ENCODE data around the gene C3orf85. TPM values are rescaled to one million over a fixed set of nuclear protein-coding genes. Genes with fewer than 3 reads are reported as not detected.

C3orf85 gene
- total and polyA plus RNA-seq, 2 experiments from 2014 or later: not detected

DNA sequence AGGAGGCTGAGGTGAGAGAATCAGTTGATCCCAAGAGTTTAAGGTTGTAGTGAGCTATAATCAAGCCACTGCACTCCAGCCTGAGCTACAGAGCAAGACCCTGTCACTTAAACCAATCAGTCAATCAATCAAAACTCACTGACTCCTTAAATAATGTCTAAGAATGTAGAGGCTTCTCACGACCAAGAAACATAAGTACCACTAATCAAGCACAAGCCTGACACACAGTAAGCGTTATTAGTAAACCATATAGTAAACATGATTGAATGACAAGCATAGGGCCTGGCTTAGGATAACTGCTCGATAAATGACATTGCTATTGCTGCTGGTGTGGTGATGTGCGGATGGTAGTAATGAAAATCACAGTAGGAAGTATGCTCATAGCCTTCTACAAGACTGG, 29.4 kb downstream of the C3orf85 start:
- no peak overlapping the region for H3K27ac ChIP-seq
- no peaks in the 10 kb centered on the region for H3K36me3 ChIP-seq
- H3K4me1 ChIP-seq (ENCODE audit: low read depth): no peaks in the 10 kb centered on the region
- DNase-seq (ENCODE audit: low read depth in 1 of 2, low spot score in 1 of 2): no peak
- H3K27me3 ChIP-seq: no peaks in the 10 kb centered on the region
- TF ChIP-seq, protein P1, sequence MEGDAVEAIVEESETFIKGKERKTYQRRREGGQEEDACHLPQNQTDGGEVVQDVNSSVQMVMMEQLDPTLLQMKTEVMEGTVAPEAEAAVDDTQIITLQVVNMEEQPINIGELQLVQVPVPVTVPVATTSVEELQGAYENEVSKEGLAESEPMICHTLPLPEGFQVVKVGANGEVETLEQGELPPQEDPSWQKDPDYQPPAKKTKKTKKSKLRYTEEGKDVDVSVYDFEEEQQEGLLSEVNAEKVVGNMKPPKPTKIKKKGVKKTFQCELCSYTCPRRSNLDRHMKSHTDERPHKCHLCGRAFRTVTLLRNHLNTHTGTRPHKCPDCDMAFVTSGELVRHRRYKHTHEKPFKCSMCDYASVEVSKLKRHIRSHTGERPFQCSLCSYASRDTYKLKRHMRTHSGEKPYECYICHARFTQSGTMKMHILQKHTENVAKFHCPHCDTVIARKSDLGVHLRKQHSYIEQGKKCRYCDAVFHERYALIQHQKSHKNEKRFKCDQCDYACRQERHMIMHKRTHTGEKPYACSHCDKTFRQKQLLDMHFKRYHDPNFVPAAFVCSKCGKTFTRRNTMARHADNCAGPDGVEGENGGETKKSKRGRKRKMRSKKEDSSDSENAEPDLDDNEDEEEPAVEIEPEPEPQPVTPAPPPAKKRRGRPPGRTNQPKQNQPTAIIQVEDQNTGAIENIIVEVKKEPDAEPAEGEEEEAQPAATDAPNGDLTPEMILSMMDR (IDR thresholded peaks at IDR 0.05; ENCODE audit: low read depth, low read length): no peak
- H3K4me3 ChIP-seq: no peak overlapping the region
- H3K9me3 ChIP-seq (ENCODE audit: low read depth): no peaks in the 10 kb centered on the region

DNA sequence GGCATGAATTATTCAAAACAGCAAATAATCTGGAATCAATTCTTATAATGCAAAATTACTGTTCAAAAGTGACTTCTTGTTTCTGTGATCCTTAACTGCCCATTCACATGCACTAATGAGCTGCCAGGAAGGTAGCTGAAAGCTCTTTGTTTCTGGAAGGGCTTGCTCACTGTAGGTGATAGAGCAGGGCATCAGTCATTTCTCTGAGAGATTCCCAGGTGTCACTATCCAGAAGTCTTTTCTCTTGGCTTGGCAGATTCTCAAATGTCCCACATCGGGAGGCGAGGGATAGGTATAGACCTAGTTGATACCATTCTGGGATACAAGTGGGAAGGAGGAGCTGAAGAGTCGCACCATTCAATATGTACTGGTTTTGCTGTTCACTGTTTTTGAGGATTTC, 35.0 kb downstream of the C3orf85 start:
- Histone ChIP-seq H3K4me3 (no peak overlapping the region), H3K36me3 (no peaks in the 10 kb centered on the region), H3K27me3 (no peaks in the 10 kb centered on the region), H3K27ac (no peak overlapping the region), H3K4me1 (ENCODE audit: low read depth) (no peaks in the 10 kb centered on the region), H3K9me3 (ENCODE audit: low read depth) (no peaks in the 10 kb centered on the region)
- TF ChIP-seq, protein P1 (IDR thresholded peaks at IDR 0.05; ENCODE audit: low read depth, low read length): no peak
- DNase-seq (ENCODE audit: low read depth in 1 of 2, low spot score in 1 of 2): no peak

DNA sequence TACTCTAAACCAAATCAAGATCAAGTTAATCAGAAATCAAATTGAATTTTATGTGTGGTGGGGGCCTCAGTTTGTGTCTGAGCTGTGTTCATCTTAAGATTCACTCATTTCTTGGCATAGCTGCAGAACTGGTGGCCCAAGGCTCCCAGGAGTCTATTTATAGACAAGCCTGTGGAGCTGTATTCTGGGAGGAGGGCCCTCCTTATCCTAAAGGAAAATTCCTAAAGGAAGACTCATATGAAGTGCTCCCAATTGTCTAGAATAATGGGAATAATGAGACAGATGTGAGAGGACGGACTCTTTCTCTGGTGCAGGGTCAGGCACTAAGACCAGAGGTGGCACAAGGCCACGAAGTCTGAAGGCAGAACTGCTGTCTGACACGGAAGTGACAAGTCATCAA, 38.9 kb downstream of the C3orf85 start:
- Histone ChIP-seq H3K27me3 (no peaks in the 10 kb centered on the region), H3K27ac (no peak overlapping the region), H3K4me1 (ENCODE audit: low read depth) (no peaks in the 10 kb centered on the region), H3K9me3 (ENCODE audit: low read depth) (no peaks in the 10 kb centered on the region), H3K4me3 (no peak overlapping the region), H3K36me3 (no peaks in the 10 kb centered on the region)
- peak in 1 of 2 donors; percentile 18 for DNase-seq (ENCODE audit: low read depth in 1 of 2, low spot score in 1 of 2)
- TF ChIP-seq, protein P1 (IDR thresholded peaks at IDR 0.05; ENCODE audit: low read depth, low read length): no peak

DNA sequence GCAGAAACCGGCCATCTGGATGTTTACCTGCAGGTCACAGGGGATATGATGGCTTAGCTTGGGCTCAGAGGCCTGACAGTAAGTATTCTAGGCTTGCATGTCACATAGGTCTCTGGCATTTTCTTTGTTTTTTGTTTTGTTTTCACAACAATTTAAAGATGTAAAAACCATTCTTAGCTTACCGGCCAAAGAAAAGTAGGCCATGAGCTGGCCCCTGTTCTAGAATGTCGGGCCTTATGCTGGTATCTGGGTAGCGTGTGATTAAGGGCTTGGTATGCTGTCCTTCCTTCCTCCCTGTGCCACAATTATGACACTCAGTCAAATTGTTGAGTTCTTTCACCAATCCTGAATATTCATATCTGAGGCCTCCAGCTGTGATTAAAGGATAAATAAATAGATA, 40.2 kb downstream of the C3orf85 start:
- Histone ChIP-seq H3K4me3 (no peak overlapping the region), H3K4me1 (ENCODE audit: low read depth) (no peaks in the 10 kb centered on the region)

DNA sequence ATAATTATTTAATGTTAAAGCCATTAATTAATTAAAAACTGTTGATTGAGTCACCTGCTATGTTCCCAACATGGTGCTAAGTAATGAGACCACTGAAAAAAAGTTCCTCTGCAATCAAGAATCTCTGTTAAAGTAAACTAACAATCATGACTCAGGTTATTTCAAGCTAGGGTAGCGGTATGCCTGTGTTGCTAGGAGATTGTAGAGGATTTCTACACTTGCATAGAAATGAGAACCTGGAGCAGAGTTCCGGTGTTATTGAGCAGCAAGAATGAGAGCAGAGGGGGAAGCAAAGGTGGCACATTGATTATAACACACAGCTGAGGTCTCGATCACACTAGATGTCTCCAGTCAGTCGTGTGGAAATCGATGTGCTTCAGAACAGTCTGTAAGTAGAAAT, 41.4 kb downstream of the C3orf85 start:
- Histone ChIP-seq H3K36me3 (no peaks in the 10 kb centered on the region), H3K4me1 (ENCODE audit: low read depth) (no peaks in the 10 kb centered on the region), H3K27me3 (no peaks in the 10 kb centered on the region), H3K9me3 (ENCODE audit: low read depth) (no peaks in the 10 kb centered on the region), H3K4me3 (no peak overlapping the region), H3K27ac (no peak overlapping the region)
- no peak for DNase-seq (ENCODE audit: low read depth in 1 of 2, low spot score in 1 of 2)
- TF ChIP-seq, protein P1 (IDR thresholded peaks at IDR 0.05; ENCODE audit: low read depth, low read length): no peak

More for the DNA sequence above, 40.2 kb downstream of the C3orf85 start:
- TF ChIP-seq, protein P1 (IDR thresholded peaks at IDR 0.05; ENCODE audit: low read depth, low read length): no peak
- no peaks in the 10 kb centered on the region for H3K9me3 ChIP-seq (ENCODE audit: low read depth)
- no peaks in the 10 kb centered on the region for H3K27me3 ChIP-seq
- no peaks in the 10 kb centered on the region for H3K36me3 ChIP-seq
- DNase-seq (ENCODE audit: low read depth in 1 of 2, low spot score in 1 of 2): no peak
- no peak overlapping the region for H3K27ac ChIP-seq

DNA sequence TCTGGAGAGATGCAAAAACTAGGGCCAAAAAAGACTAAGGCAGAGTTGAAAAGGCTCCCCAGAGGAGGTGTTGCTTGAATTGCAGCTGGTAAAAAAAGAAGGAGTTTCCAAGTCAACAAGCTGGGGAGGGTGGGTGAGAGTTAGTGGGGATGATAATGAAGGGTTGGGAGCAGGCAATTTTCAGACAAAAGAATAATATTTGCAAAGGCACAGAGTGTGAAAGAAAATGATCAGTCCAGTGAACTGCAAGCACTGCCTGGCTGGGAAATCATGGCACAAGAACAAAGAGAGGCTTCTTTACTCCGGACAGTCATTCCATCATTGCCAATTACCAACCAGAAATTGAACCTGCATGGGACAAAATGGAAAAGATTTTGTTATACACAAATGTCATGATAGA, 42.2 kb downstream of the C3orf85 start:
- DNase-seq (ENCODE audit: low read depth in 1 of 2, low spot score in 1 of 2): no peak
- TF ChIP-seq, protein P1 (IDR thresholded peaks at IDR 0.05; ENCODE audit: low read depth, low read length): no peak
- H3K4me1 ChIP-seq (ENCODE audit: low read depth): no peaks in the 10 kb centered on the region
- H3K36me3 ChIP-seq: no peaks in the 10 kb centered on the region
- no peak overlapping the region for H3K27ac ChIP-seq
- no peak overlapping the region for H3K4me3 ChIP-seq
- H3K27me3 ChIP-seq: no peaks in the 10 kb centered on the region
- no peaks in the 10 kb centered on the region for H3K9me3 ChIP-seq (ENCODE audit: low read depth)
